Measurements from ENCODE around the gene UBE2H. TPM values are rescaled to one million over a fixed set of nuclear protein-coding genes. Genes with fewer than 3 reads are reported as not detected.

Gene UBE2H
- total RNA-seq, 1 donor from 2014 or later: 92.3 TPM

DNA sequence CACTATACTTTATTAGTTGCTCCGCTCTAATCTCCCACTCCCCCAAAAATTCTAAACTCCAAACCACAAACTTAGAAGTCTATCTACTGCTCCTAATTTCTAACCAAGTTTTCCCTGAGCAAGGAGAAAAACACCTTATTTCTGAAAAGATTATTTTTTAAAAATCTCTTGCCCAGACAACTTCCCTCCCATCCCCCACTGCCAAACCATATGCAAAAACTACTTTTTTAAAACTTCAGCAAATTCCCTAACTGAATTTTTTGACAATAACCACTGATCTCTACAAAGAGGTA lies 1.9 kb downstream of the UBE2H start:
- DNase-seq (ENCODE audit: low spot score): no peak
- no peak overlapping the region for H3K4me3 Mint-ChIP-seq (ENCODE audit: unreplicated experiment)
- no peak for TF ChIP-seq CTCF (IDR thresholded peaks at IDR 0.05; ENCODE audit: unreplicated experiment)
- no peaks in the 10 kb centered on the region for H3K9me3 Mint-ChIP-seq (ENCODE audit: unreplicated experiment)
- peaks cover 5% of the 10 kb centered on the region for H3K27me3 Mint-ChIP-seq (ENCODE audit: unreplicated experiment)
- H3K36me3 Mint-ChIP-seq (ENCODE audit: low read depth, unreplicated experiment): peaks cover 7% of the 10 kb centered on the region
- H3K27ac Mint-ChIP-seq (ENCODE audit: unreplicated experiment): no peak overlapping the region
- peaks cover 8% of the 10 kb centered on the region for H3K4me1 Mint-ChIP-seq (ENCODE audit: unreplicated experiment)

DNA sequence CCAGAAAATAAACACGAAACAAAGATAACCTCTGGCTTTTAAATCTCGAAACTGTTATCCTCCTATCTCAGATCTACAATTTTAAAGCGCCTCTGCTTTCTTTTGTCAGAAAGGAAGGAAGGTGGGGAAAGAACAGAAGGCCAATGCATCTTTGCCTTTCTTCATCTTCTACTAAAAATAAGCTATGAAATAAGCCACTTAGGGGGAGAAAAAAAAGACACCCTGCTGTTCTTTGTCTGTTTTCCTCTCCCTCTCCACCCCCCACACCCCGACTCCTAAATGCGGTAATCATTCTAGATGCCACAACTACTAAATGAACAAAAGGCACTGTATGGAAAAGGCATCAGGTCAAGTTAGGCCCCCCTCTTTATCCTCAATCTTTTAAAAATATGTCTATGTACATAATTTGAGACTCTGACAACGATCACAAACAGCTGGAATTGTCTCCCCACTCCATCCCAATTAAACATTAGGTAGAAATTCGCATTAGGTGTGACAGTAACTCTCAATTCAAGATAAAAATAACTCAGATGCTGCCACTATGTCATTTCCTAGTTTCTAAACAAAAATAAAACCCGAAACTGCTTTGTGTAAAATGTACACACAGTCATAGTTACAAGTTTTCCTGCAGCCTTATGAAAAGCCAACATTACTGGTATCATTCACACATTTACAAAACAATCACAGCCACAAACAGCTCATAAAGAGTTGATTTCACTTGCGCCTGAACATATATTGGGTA lies 2.4 kb downstream of the UBE2H start:
- Mint-ChIP-seq H3K4me1 (ENCODE audit: unreplicated experiment) (peaks cover 8% of the 10 kb centered on the region), H3K27ac (ENCODE audit: unreplicated experiment) (no peak overlapping the region), H3K27me3 (ENCODE audit: unreplicated experiment) (peaks cover 5% of the 10 kb centered on the region), H3K9me3 (ENCODE audit: unreplicated experiment) (no peaks in the 10 kb centered on the region), H3K36me3 (ENCODE audit: low read depth, unreplicated experiment) (peaks cover 7% of the 10 kb centered on the region), H3K4me3 (ENCODE audit: unreplicated experiment) (no peak overlapping the region)
- no peak for TF ChIP-seq CTCF (IDR thresholded peaks at IDR 0.05; ENCODE audit: unreplicated experiment)
- DNase-seq (ENCODE audit: low spot score): no peak

DNA sequence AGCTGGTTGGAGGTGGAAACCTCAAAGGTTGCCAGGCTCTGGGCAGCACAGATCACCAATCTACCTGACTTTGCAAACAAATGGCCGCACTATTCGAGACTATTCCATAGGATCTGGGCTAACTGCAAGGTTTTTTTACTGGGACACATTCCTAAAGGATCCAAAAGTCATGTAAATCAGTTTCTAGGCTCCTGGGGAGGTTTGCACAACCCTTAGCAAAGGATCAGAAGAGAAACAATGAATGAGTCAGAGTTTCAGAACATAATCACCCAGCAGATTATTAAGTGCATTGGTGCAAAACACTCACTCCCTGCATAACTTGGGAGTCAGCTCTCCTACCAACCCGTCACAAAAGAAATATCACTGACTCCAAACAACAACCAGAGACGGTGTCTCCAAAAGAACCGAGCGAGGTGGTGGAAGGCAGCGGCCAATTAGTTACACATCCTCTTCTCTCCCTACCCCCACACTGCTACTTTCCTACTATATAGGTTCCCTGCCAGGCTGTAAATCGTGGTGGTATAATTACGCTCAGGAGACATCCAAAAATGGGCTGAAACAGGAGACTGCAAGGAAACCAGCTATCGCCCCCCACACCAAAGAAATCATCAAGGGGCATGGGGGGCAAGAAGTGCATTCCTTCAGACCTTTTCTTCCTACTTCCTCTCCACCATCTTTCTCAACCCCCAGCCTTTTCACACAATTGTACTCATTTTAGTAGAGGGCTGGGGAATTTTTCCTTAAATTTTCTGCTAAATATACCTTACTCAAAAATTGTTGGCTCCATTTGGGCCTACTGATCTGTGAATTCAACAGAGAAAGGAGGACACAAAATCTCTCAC lies 3.2 kb downstream of the UBE2H start:
- H3K27me3 Mint-ChIP-seq (ENCODE audit: unreplicated experiment): peaks cover 5% of the 10 kb centered on the region
- H3K4me1 Mint-ChIP-seq (ENCODE audit: unreplicated experiment): peaks cover 8% of the 10 kb centered on the region
- no peak overlapping the region for H3K27ac Mint-ChIP-seq (ENCODE audit: unreplicated experiment)
- H3K4me3 Mint-ChIP-seq (ENCODE audit: unreplicated experiment): no peak overlapping the region
- peak; percentile 14 for DNase-seq (ENCODE audit: low spot score)
- peaks cover 14% of the 10 kb centered on the region for H3K36me3 Mint-ChIP-seq (ENCODE audit: low read depth, unreplicated experiment)
- H3K9me3 Mint-ChIP-seq (ENCODE audit: unreplicated experiment): no peaks in the 10 kb centered on the region
- no peak for TF ChIP-seq CTCF (IDR thresholded peaks at IDR 0.05; ENCODE audit: unreplicated experiment)

- no peak overlapping the region for H3K4me3 Mint-ChIP-seq (ENCODE audit: unreplicated experiment)
- H3K27me3 Mint-ChIP-seq (ENCODE audit: unreplicated experiment): peaks cover 5% of the 10 kb centered on the region
- H3K4me1 Mint-ChIP-seq (ENCODE audit: unreplicated experiment): peaks cover 8% of the 10 kb centered on the region
- H3K36me3 Mint-ChIP-seq (ENCODE audit: low read depth, unreplicated experiment): peaks cover 18% of the 10 kb centered on the region
- no peak overlapping the region for H3K27ac Mint-ChIP-seq (ENCODE audit: unreplicated experiment)
- no peaks in the 10 kb centered on the region for H3K9me3 Mint-ChIP-seq (ENCODE audit: unreplicated experiment)
- no peak for TF ChIP-seq CTCF (IDR thresholded peaks at IDR 0.05; ENCODE audit: unreplicated experiment)
- DNase-seq (ENCODE audit: low spot score): peak; percentile 83
Measured at GRCh38 chr7:129948877-129949291, 3.9 kb downstream of the UBE2H start.

DNA sequence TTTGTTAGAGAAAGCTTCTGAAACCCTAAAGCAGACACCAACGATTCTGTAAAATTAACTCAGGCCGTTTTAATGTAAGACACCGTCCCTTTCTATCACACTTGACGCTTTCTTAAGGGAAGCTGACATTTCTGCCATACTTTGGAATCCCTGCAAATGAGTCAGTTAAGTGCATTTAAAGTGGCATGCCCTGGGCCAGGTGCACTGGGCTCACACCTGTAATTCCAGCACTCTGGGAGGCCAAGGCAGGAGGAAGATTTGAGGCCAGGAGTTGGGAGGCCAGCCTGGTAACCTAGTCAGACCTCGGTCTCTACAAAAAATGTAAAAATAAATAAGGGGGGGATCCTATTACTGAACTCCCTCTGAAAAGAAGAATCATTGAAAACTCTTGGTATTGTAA lies 4.4 kb downstream of the UBE2H start:
- Mint-ChIP-seq H3K4me1 (ENCODE audit: unreplicated experiment) (peaks cover 8% of the 10 kb centered on the region), H3K27me3 (ENCODE audit: unreplicated experiment) (peaks cover 5% of the 10 kb centered on the region), H3K27ac (ENCODE audit: unreplicated experiment) (no peak overlapping the region), H3K36me3 (ENCODE audit: low read depth, unreplicated experiment) (peaks cover 18% of the 10 kb centered on the region), H3K9me3 (ENCODE audit: unreplicated experiment) (no peaks in the 10 kb centered on the region), H3K4me3 (ENCODE audit: unreplicated experiment) (no peak overlapping the region)
- no peak for TF ChIP-seq CTCF (IDR thresholded peaks at IDR 0.05; ENCODE audit: unreplicated experiment)
- no peak for DNase-seq (ENCODE audit: low spot score)

Measured in endothelial cell (in vitro differentiated cells).